ENCODE measurements around the gene PRSS12. TPM values are rescaled to one million over a fixed set of nuclear protein-coding genes. Genes with fewer than 3 reads are reported as not detected.
A peak's percentile ranks its signal among the peaks of the same experiment; 100 is the strongest.

Gene PRSS12
- total and polyA plus RNA-seq, 2 experiments from 2014 or later = 8.2 to 14.4 TPM

DNA sequence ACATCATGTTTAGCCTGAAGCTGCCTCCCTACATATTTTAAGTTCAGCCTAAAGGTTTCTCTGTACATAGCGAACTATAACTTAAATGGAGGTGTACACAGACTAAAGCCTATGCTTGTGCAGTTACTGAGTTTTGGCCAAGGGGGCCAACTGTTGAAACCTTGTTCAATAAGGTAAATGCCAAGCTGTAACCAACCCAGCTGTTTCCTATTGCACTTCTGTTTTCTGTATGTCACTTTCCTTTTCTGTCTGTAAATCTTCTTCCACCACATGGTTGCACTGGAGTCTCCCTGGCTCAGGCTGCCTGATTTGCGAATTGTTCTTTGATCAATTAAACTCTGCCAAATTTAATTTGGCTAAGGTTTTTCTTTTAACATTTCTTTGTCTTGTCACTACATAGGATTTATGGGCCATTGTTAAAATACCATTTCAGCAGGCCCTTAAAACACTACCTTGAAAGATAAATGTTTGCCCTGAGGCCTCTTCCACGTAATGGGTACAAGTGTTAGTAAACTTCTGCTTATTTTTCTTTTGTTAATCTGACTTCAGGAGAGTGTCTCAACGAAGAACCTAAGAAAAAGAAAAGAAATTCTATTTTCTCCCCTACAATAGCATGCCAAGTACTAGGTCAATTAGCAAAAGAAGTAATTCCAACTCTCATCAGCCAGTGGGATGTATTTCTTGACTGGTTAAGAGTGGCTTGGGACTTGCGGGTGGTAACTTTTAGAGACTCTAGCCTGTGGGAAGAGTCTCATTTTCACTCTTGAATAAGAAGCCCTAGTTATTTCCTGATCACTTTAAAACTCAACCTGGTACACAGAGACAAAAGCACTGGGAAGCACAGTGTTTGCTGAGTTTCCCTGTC lies 45.7 kb upstream of the PRSS12 start:
- Histone ChIP-seq H3K4me3 (no peak overlapping the region), H3K27me3 (no peaks in the 10 kb centered on the region), H3K79me2 (no peaks in the 10 kb centered on the region), H3K9me3 (ENCODE audit: low read depth) (no peaks in the 10 kb centered on the region), H3K36me3 (replicated peaks; ENCODE audit: insufficient read depth, low read depth) (no peaks in the 10 kb centered on the region), H2AFZ (no peak overlapping the region), H3K4me1 (ENCODE audit: insufficient read depth) (peaks cover 6% of the 10 kb centered on the region), H3K4me2 (no peak overlapping the region), H4K20me1 (ENCODE audit: insufficient read depth, poor library complexity, severe bottlenecking) (no peaks in the 10 kb centered on the region), H3K27ac (peak overlapping the region; percentile 28), H3K9me2 (replicated peaks; ENCODE audit: insufficient read depth) (no peaks in the 10 kb centered on the region)
- TF ChIP-seq, protein P1, sequence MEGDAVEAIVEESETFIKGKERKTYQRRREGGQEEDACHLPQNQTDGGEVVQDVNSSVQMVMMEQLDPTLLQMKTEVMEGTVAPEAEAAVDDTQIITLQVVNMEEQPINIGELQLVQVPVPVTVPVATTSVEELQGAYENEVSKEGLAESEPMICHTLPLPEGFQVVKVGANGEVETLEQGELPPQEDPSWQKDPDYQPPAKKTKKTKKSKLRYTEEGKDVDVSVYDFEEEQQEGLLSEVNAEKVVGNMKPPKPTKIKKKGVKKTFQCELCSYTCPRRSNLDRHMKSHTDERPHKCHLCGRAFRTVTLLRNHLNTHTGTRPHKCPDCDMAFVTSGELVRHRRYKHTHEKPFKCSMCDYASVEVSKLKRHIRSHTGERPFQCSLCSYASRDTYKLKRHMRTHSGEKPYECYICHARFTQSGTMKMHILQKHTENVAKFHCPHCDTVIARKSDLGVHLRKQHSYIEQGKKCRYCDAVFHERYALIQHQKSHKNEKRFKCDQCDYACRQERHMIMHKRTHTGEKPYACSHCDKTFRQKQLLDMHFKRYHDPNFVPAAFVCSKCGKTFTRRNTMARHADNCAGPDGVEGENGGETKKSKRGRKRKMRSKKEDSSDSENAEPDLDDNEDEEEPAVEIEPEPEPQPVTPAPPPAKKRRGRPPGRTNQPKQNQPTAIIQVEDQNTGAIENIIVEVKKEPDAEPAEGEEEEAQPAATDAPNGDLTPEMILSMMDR (IDR thresholded peaks at IDR 0.05; ENCODE audit: poor library complexity) = no peak
- TF ChIP-seq EZH2phosphoT487 (IDR thresholded peaks at IDR 0.05; ENCODE audit: low read depth, severe bottlenecking, unreplicated experiment) = no peak
- TF ChIP-seq EZH2 (IDR thresholded peaks at IDR 0.05; ENCODE audit: borderline replicate concordance) = no peak
- DNase-seq (ENCODE audit: low spot score) = no peak
- WGBS (ENCODE audit: low lambda C conversion rate, missing lambda C conversion rate) = 64% methylated on average over 5 of the region's 5 CpGs

DNA sequence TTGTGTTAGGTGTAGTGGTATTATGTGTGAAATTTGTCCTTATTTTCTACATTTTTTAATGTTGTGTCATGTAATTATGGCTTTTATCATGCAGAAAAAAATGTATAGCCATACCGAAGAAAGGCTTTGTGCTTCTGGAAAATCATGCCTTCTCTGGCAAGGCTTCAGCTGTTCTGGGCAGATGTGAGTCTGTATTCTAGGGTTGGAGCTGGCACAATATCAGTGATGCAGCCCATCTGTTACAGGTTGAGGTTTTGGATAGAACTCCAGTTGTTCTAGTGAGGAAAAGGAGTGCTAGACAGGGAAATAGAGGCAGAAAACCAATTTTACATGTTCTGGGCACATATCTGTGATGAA lies 44.8 kb upstream of the PRSS12 start:
- Histone ChIP-seq H3K4me2 (no peak overlapping the region), H3K4me3 (no peak overlapping the region), H3K27me3 (no peaks in the 10 kb centered on the region), H4K20me1 (ENCODE audit: insufficient read depth, poor library complexity, severe bottlenecking) (no peaks in the 10 kb centered on the region), H3K36me3 (replicated peaks; ENCODE audit: insufficient read depth, low read depth) (no peaks in the 10 kb centered on the region), H3K9me2 (replicated peaks; ENCODE audit: insufficient read depth) (no peaks in the 10 kb centered on the region), H3K79me2 (no peaks in the 10 kb centered on the region), H3K4me1 (ENCODE audit: insufficient read depth) (peaks cover 6% of the 10 kb centered on the region), H3K27ac (peak overlapping the region; percentile 28), H2AFZ (no peak overlapping the region), H3K9me3 (ENCODE audit: low read depth) (no peaks in the 10 kb centered on the region)
- 62% methylated on average over 1 of the region's 1 CpG for WGBS (ENCODE audit: low lambda C conversion rate, missing lambda C conversion rate)
- DNase-seq (ENCODE audit: low spot score) = no peak
- TF ChIP-seq, protein P1 (IDR thresholded peaks at IDR 0.05; ENCODE audit: poor library complexity) = no peak
- TF ChIP-seq EZH2phosphoT487 (IDR thresholded peaks at IDR 0.05; ENCODE audit: low read depth, severe bottlenecking, unreplicated experiment) = no peak
- TF ChIP-seq EZH2 (IDR thresholded peaks at IDR 0.05; ENCODE audit: borderline replicate concordance) = no peak

DNA sequence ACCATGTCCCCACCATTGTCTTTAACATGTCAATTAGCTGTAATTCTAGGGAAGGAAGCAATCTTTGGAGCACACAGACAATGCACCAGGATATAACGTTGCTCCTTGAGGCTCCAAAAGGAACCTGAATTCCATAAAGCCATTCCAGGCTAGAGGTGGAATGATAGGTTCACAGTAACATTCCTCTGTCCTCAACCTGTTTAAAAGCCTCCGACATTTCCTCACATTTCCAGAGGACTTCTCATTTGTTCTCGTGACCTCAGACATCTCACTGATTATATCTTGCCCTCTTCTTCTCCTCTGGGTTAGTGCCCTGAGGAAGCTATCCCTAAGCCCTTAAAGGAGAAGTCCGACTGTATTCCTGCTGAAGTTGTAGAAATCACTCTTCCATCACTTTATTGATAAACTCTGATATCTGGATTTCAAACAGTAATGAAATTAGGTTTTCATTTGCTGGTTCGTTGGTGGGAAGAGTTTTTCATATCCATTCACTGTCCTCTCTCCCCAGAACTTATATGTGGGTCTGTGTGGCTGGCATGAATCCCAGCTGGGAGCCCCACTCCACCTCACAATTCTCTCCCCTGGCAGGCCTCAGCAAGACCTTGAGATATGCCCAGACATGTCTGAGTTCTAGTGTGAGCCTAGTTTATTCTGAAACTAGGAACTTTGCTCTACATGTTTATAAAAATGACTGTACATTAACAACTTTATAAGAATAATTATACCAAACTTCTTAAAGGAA lies 44.2 kb upstream of the PRSS12 start:
- TF ChIP-seq EZH2phosphoT487 (IDR thresholded peaks at IDR 0.05; ENCODE audit: low read depth, severe bottlenecking, unreplicated experiment) (no peak), EZH2 (IDR thresholded peaks at IDR 0.05; ENCODE audit: borderline replicate concordance) (no peak)
- TF ChIP-seq, protein P1 (IDR thresholded peaks at IDR 0.05; ENCODE audit: poor library complexity) = no peak
- no peak for DNase-seq (ENCODE audit: low spot score)
- Histone ChIP-seq H3K36me3 (replicated peaks; ENCODE audit: insufficient read depth, low read depth) (no peaks in the 10 kb centered on the region), H3K27me3 (no peaks in the 10 kb centered on the region), H3K4me3 (no peak overlapping the region), H3K9me3 (ENCODE audit: low read depth) (no peaks in the 10 kb centered on the region), H2AFZ (no peak overlapping the region), H3K9me2 (replicated peaks; ENCODE audit: insufficient read depth) (no peaks in the 10 kb centered on the region), H3K4me1 (ENCODE audit: insufficient read depth) (peaks cover 6% of the 10 kb centered on the region), H3K27ac (peak overlapping the region; percentile 28), H3K79me2 (no peaks in the 10 kb centered on the region), H3K4me2 (no peak overlapping the region), H4K20me1 (ENCODE audit: insufficient read depth, poor library complexity, severe bottlenecking) (no peaks in the 10 kb centered on the region)
- 61% methylated on average over 5 of the region's 5 CpGs for WGBS (ENCODE audit: low lambda C conversion rate, missing lambda C conversion rate)
